KMS-11 (cell line): ENCODE data around the gene MAN2A2.

ENCODE experiments used
- H2AFZ ChIP-seq: fragments of 200-600 bp; sonication (generic); 2 replicates; pipeline ENCODE4 v1.6.1; 2016; ENCODE audit warnings: antibody characterized with exemption, mixed run types, low read depth
- H3K27ac ChIP-seq: fragments of 200-600 bp; sonication (generic); 2 replicates; pipeline ENCODE4 v1.6.1; 2016; ENCODE audit warnings: mild to moderate bottlenecking, mixed run types
- H3K27me3 ChIP-seq: fragments of 200-600 bp; sonication (generic); 2 replicates; pipeline ENCODE4 v1.6.1; 2017; ENCODE audit warnings: mild to moderate bottlenecking, low read depth, mixed run types, moderate library complexity; ENCODE audit not compliant: insufficient read depth
- H3K36me3 ChIP-seq: fragments of 200-600 bp; sonication (generic); 2 replicates; pipeline ENCODE4 v1.6.1; 2017; ENCODE audit warnings: mild to moderate bottlenecking, mixed run types; ENCODE audit not compliant: insufficient read depth
- H3K4me1 ChIP-seq: fragments of 200-600 bp; sonication (generic); 2 replicates; pipeline ENCODE4 v1.6.1; 2016; ENCODE audit warnings: mild to moderate bottlenecking, low read depth, mixed run types; ENCODE audit not compliant: poor library complexity, severe bottlenecking
- H3K4me2 ChIP-seq: fragments of 200-600 bp; sonication (generic); 2 replicates; pipeline ENCODE4 v1.7.0; 2016; ENCODE audit warnings: mild to moderate bottlenecking, mixed run types
- H3K4me3 ChIP-seq: fragments of 200-600 bp; sonication (generic); IDR thresholded peaks from 2 replicates; pipeline ENCODE4 v1.6.1; 2017; ENCODE audit warnings: low read depth, low read length, mixed read lengths; ENCODE audit not compliant: insufficient read depth
- H3K79me2 ChIP-seq: fragments of 200-600 bp; sonication (generic); 2 replicates; pipeline ENCODE4 v1.6.1; 2016; ENCODE audit warnings: low read depth, mixed run types; ENCODE audit not compliant: insufficient read depth
- H3K9ac ChIP-seq: fragments of 200-600 bp; sonication (generic); 2 replicates; pipeline ENCODE4 v1.6.1; 2016; ENCODE audit warnings: mild to moderate bottlenecking, mixed run types
- H4K20me1 ChIP-seq: fragments of 200-600 bp; sonication (generic); 2 replicates; pipeline ENCODE4 v1.6.1; 2016; ENCODE audit warnings: mild to moderate bottlenecking, mixed run types; ENCODE audit not compliant: insufficient read depth
- TF ChIP-seq, protein P1 (sequence below): fragments of 200-600 bp; sonication (generic); conservative IDR thresholded peaks from 2 replicates; pipeline ENCODE4 v1.6.1; 2017; ENCODE audit warnings: low read depth, mild to moderate bottlenecking, antibody characterized with exemption, low read length, moderate library complexity, mixed read lengths

MAN2A2 gene

GRCh38 chr15:90942354-90943120, 39.4 kb downstream of the MAN2A2 start:
- TF ChIP-seq, protein P1, sequence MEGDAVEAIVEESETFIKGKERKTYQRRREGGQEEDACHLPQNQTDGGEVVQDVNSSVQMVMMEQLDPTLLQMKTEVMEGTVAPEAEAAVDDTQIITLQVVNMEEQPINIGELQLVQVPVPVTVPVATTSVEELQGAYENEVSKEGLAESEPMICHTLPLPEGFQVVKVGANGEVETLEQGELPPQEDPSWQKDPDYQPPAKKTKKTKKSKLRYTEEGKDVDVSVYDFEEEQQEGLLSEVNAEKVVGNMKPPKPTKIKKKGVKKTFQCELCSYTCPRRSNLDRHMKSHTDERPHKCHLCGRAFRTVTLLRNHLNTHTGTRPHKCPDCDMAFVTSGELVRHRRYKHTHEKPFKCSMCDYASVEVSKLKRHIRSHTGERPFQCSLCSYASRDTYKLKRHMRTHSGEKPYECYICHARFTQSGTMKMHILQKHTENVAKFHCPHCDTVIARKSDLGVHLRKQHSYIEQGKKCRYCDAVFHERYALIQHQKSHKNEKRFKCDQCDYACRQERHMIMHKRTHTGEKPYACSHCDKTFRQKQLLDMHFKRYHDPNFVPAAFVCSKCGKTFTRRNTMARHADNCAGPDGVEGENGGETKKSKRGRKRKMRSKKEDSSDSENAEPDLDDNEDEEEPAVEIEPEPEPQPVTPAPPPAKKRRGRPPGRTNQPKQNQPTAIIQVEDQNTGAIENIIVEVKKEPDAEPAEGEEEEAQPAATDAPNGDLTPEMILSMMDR: no peak
- H3K4me2 ChIP-seq: no peak overlapping the region
- no peaks in the 10 kb centered on the region for H4K20me1 ChIP-seq
- no peaks in the 10 kb centered on the region for H3K4me1 ChIP-seq
- no peaks in the 10 kb centered on the region for H3K27me3 ChIP-seq
- no peak overlapping the region for H3K27ac ChIP-seq
- no peaks in the 10 kb centered on the region for H3K79me2 ChIP-seq
- no peak overlapping the region for H2AFZ ChIP-seq
- H3K36me3 ChIP-seq: no peaks in the 10 kb centered on the region
- no peak overlapping the region for H3K9ac ChIP-seq
- no peak overlapping the region for H3K4me3 ChIP-seq

DNA sequence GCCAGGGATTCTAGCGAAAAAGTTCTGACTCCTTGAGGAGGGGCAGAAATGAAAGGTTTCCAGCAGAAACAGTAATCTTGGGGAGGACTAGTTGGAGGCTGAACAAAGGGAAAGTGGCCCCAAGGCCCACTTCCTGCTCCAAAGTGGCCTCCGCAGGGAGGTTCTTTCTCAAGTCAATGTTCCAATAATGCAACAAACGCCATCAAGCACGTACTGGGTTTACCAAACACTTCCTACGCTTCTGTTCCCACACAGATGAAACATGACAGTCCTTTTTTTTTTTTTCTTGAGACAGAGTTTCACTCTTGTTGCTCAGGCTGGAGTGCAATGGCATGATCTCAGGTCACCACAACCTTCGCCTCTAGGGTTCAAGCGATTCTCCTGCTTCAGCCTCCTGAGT, 42.0 kb downstream of the MAN2A2 start:
- no peaks in the 10 kb centered on the region for H3K79me2 ChIP-seq
- no peaks in the 10 kb centered on the region for H3K4me1 ChIP-seq
- TF ChIP-seq, protein P1: no peak
- H3K4me3 ChIP-seq: no peak overlapping the region
- no peaks in the 10 kb centered on the region for H3K27me3 ChIP-seq
- no peaks in the 10 kb centered on the region for H4K20me1 ChIP-seq
- H3K27ac ChIP-seq: no peak overlapping the region
- no peak overlapping the region for H3K4me2 ChIP-seq
- H2AFZ ChIP-seq: no peak overlapping the region
- H3K36me3 ChIP-seq: no peaks in the 10 kb centered on the region
- no peak overlapping the region for H3K9ac ChIP-seq

DNA sequence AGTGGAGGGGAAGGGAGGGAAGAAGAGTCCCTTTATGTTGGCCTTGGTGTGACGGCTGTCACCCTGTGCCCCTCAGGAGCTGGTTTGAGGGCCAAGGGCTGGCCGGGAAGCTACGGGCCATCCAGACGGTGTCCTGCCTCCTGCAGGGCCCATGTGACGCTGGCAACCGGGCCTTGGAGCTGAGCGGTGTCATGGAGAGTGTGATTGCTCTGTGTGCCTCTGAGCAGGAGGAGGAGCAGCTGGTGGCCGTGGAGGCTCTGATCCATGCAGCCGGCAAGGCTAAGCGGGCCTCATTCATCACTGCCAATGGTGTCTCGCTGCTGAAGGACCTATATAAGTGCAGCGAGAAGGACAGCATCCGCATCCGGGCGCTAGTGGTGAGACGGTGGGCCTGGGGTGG, 43.4 kb downstream of the MAN2A2 start:
- H2AFZ ChIP-seq: no peak overlapping the region
- H3K4me3 ChIP-seq: no peak overlapping the region
- H3K36me3 ChIP-seq: no peaks in the 10 kb centered on the region
- no peak overlapping the region for H3K27ac ChIP-seq
- no peaks in the 10 kb centered on the region for H3K27me3 ChIP-seq
- H4K20me1 ChIP-seq: no peaks in the 10 kb centered on the region
- TF ChIP-seq, protein P1: no peak
- no peak overlapping the region for H3K4me2 ChIP-seq
- no peaks in the 10 kb centered on the region for H3K79me2 ChIP-seq
- no peak overlapping the region for H3K9ac ChIP-seq
- H3K4me1 ChIP-seq: no peaks in the 10 kb centered on the region

GRCh38 chr15:90946941-90947576, 44.0 kb downstream of the MAN2A2 start:
- TF ChIP-seq, protein P1: no peak
- no peak overlapping the region for H3K27ac ChIP-seq
- H3K36me3 ChIP-seq: no peaks in the 10 kb centered on the region

More at GRCh38 chr15:90946941-90947576, 44.0 kb downstream of the MAN2A2 start:
- H3K27me3 ChIP-seq: no peaks in the 10 kb centered on the region
- H2AFZ ChIP-seq: no peak overlapping the region
- H3K4me3 ChIP-seq: no peak overlapping the region
- H3K4me2 ChIP-seq: no peak overlapping the region
- no peaks in the 10 kb centered on the region for H4K20me1 ChIP-seq
- H3K79me2 ChIP-seq: no peaks in the 10 kb centered on the region
- H3K9ac ChIP-seq: no peak overlapping the region
- no peaks in the 10 kb centered on the region for H3K4me1 ChIP-seq
